Thoracic aorta (tissue), 2 donors: ENCODE data around the gene DIAPH1. TPM values are rescaled to one million over a fixed set of nuclear protein-coding genes. Genes with fewer than 3 reads are reported as not detected.

Source experiments
- ATAC-seq: fragments of 150-250 bp; one replicate; pipeline ENCODE4 v1.8.0; 2017; ENCODE audit warnings: low read depth; ENCODE audit not compliant: insufficient number of reproducible peaks, low FRiP score
- DNase-seq: peaks from one replicate; pipeline ENCODE4 v3.0.0-alpha.2; 2020; ENCODE audit warnings: low spot score
- H3K27ac ChIP-seq, 2 donors: fragments of 200-600 bp; sonication (generic); 1 replicate in 1 of 2; 2 replicates in 1 of 2; pipeline ENCODE4 v1.5.1; 2016; ENCODE audit warnings: mild to moderate bottlenecking in 2 of 2, moderate library complexity in 2 of 2
- H3K27me3 ChIP-seq: fragments of 200-600 bp; sonication (generic); replicated peaks from 2 replicates; pipeline ENCODE4 v1.6.0; 2016; ENCODE audit warnings: mild to moderate bottlenecking; ENCODE audit not compliant: insufficient read depth
- H3K36me3 ChIP-seq: fragments of 200-600 bp; sonication (generic); one replicate; pipeline ENCODE4 v1.5.1; 2016
- H3K4me1 ChIP-seq, 2 donors: fragments of 200-600 bp; sonication (generic); 1 replicate in 1 of 2; 2 replicates in 1 of 2; pipeline versions ENCODE4 v1.5.1 to v1.6.0; 2016; ENCODE audit warnings: low read depth in 2 of 2, mild to moderate bottlenecking in 1 of 2; ENCODE audit not compliant: control insufficient read depth in 1 of 2
- H3K4me3 ChIP-seq: fragments of 200-600 bp; sonication (generic); 2 replicates; pipeline ENCODE4 v1.5.1; 2016; ENCODE audit warnings: mild to moderate bottlenecking
- H3K9me3 ChIP-seq: fragments of 200-600 bp; sonication (generic); 2 replicates; pipeline ENCODE4 v1.5.1; 2016
- total RNA-seq, 2 donors: library from RNA; depleted of rRNA; stranded (reverse); fragments of >200 nt; gene quantifications; one replicate each; pipeline versions ENCODE4 v1.1.0 to v1.2.3, GENCODE V29; 2016
- TF ChIP-seq, protein P1 (sequence below): fragments of 200-600 bp; sonication (generic); IDR thresholded peaks from one replicate; pipeline ENCODE4 v1.5.1; 2019; ENCODE audit warnings: antibody characterized with exemption

DIAPH1 gene
- total RNA-seq, 2 donors from 2014 or later: 91.0 to 93.1 TPM

DNA sequence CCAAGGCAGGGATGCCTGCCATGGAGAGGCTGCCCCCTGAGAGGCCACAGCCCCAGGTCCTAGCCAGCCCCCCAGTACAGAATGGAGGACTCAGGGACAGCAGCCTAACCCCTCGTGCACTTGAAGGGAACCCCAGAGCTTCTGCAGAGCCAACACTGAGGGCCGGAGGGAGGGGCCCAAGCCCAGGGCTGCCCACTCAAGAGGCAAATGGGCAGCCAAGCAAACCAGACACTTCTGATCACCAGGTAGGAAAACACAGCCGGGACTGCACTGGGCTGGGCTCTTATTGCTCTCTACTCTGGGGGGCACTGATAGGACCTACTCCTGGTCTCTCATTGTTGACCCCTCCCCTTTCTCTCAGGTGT lies 21.2 kb upstream of the DIAPH1 start:
- H3K9me3 ChIP-seq: no peaks in the 10 kb centered on the region
- TF ChIP-seq, protein P1, sequence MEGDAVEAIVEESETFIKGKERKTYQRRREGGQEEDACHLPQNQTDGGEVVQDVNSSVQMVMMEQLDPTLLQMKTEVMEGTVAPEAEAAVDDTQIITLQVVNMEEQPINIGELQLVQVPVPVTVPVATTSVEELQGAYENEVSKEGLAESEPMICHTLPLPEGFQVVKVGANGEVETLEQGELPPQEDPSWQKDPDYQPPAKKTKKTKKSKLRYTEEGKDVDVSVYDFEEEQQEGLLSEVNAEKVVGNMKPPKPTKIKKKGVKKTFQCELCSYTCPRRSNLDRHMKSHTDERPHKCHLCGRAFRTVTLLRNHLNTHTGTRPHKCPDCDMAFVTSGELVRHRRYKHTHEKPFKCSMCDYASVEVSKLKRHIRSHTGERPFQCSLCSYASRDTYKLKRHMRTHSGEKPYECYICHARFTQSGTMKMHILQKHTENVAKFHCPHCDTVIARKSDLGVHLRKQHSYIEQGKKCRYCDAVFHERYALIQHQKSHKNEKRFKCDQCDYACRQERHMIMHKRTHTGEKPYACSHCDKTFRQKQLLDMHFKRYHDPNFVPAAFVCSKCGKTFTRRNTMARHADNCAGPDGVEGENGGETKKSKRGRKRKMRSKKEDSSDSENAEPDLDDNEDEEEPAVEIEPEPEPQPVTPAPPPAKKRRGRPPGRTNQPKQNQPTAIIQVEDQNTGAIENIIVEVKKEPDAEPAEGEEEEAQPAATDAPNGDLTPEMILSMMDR: no peak
- H3K4me1 ChIP-seq: peaks cover 8 to 19% of the 10 kb centered on the region in 2 donors
- peaks cover 4% of the 10 kb centered on the region for H3K36me3 ChIP-seq
- H3K4me3 ChIP-seq: no peak overlapping the region
- DNase-seq: no peak
- no peak overlapping the region for H3K27ac ChIP-seq
- no peak for ATAC-seq
- H3K27me3 ChIP-seq: no peaks in the 10 kb centered on the region

GRCh38 chr5:141639357-141640050 lies 20.7 kb upstream of the DIAPH1 start:
- H3K4me1 ChIP-seq: peaks cover 9 to 24% of the 10 kb centered on the region in 2 donors

DNA sequence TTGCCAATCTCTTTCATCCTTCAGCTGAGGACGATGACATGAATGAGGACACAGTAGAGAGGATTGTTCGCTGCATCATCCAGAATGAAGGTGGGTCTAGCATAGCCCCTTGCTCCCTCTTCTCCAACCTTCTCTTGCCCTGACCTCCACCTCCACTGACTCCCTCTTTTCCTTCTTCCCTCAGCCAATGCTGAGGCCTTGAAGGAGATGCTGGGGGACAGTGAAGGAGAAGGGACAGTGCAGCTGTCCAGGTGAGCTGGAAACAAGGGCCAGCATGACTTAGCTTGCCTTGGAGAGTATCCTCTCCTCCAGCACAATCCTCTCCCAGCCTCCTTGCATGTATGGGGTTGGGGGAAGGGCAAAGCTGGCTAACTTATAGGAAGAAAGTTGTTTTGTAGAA lies 20.0 kb upstream of the DIAPH1 start:
- no peaks in the 10 kb centered on the region for H3K9me3 ChIP-seq

More at GRCh38 chr5:141639357-141640050, 20.7 kb upstream of the DIAPH1 start:
- Histone ChIP-seq H3K27me3 (no peaks in the 10 kb centered on the region), H3K4me3 (no peak overlapping the region), H3K36me3 (peaks cover 3% of the 10 kb centered on the region), H3K9me3 (no peaks in the 10 kb centered on the region), H3K27ac (no peak overlapping the region)
- no peak for ATAC-seq
- TF ChIP-seq, protein P1: no peak
- no peak for DNase-seq

DNA sequence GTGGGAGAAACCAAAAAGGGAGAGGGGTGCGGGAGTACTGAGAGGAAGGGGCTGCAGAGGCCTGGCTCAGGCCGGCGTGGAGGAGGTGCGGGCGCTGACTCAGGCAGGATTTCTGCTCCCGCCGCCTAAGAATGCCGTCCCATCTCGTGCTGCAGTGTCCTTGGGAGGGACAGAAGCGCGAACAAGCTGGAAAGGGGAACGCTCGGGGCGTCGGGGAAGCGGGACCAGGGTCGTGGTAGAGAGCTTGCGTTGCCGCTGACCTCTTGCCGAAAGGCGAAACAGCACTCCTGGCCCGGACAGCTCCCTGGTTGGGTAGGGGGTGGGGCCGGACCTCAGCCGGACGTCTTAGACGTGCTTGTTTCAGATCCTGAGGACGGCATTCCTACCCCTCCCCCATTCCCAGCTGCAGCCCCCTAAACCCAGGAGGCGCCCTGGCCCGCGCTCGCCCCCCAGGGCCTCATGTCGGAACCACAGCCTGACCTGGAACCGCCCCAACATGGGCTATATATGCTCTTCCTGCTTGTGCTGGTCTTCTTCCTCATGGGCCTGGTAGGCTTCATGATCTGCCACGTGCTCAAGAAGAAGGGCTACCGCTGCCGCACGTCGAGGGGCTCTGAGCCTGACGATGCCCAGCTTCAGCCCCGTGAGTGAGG lies 19.1 kb upstream of the DIAPH1 start:
- Histone ChIP-seq H3K27ac (no peak overlapping the region), H3K4me1 (peaks cover 9 to 31% of the 10 kb centered on the region in 2 donors), H3K9me3 (no peaks in the 10 kb centered on the region), H3K27me3 (no peaks in the 10 kb centered on the region), H3K4me3 (peak overlapping the region; percentile 78), H3K36me3 (no peaks in the 10 kb centered on the region)
- DNase-seq (no peak), ATAC-seq (peak; percentile 5)
- TF ChIP-seq, protein P1: peak; percentile 15

More for the DNA sequence above, 20.0 kb upstream of the DIAPH1 start:
- DNase-seq (no peak), ATAC-seq (no peak)
- no peak overlapping the region for H3K4me3 ChIP-seq
- H3K4me1 ChIP-seq: peaks cover 9 to 28% of the 10 kb centered on the region in 2 donors
- H3K27ac ChIP-seq: no peak overlapping the region
- peaks cover 3% of the 10 kb centered on the region for H3K36me3 ChIP-seq
- TF ChIP-seq, protein P1: no peak
- no peaks in the 10 kb centered on the region for H3K27me3 ChIP-seq

DNA sequence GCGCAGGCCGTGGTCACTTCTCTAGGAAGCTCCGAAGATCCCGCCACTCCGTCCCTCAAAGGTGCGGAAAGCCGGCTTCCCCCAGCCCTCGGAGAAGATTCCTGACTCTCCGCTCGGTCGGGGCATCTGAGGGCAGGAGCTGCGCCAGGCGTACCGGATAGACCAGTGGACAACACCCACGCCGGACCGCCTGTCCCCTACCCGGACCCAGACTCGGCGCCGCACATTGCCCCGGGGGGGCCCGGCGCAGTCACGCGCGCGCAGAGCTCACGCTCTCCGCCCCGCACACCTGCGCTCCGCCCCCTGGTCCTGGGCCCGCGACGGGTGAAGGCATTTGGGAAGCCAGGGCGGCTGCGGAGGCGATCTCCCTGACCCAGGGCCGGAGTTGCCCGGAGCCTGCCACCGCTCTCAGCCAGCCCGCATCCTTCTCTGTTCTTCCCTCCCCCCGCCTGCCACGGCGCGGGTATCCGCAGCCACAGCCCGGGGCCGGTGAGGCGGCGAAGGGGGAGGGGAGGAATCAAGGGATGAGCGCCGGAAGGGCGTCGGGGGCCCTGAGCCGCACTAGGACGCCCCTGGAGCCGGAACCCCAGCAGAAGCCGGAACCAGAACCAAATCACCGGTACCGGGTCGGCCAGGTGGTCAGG lies 18.4 kb upstream of the DIAPH1 start:
- H3K27ac ChIP-seq: no peak overlapping the region
- TF ChIP-seq, protein P1: no peak

More for the DNA sequence above, 18.4 kb upstream of the DIAPH1 start:
- DNase-seq (no peak), ATAC-seq (peak; percentile 23)
- H3K9me3 ChIP-seq: no peaks in the 10 kb centered on the region
- peak overlapping the region; percentile 78 for H3K4me3 ChIP-seq
- peaks cover 9 to 31% of the 10 kb centered on the region in 2 donors for H3K4me1 ChIP-seq
- H3K36me3 ChIP-seq: no peaks in the 10 kb centered on the region
- H3K27me3 ChIP-seq: no peaks in the 10 kb centered on the region
